ENCODE results near the gene P4HA2. TPM values are rescaled to one million over a fixed set of nuclear protein-coding genes. Genes with fewer than 3 reads are reported as not detected.

The P4HA2 gene
- total and polyA plus RNA-seq, 2 experiments from 2014 or later = 5.9 to 8.0 TPM

DNA sequence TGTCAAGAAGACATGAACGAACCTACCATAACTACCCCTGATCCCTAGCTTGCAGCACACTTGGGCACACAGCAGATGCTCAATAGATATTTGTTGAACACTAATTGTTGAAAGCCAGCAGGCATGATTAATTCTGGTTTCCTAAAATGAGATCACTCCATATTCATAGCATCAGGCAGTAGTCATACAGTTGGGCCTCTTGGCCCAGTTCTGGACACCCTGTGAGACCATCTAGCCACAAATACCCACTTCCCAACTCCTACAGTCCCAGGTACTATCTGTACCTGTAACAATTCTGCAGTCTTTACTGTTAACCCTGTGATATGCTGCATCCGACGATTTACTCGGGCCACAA lies 24.2 kb downstream of the P4HA2 start:
- Histone ChIP-seq H3K4me1 (ENCODE audit: insufficient read depth) (no peaks in the 10 kb centered on the region), H4K20me1 (replicated peaks; ENCODE audit: insufficient read depth) (no peaks in the 10 kb centered on the region), H3K27ac (ENCODE audit: low read depth) (no peak overlapping the region), H3K4me3 (no peak overlapping the region), H3K79me2 (replicated peaks; ENCODE audit: insufficient read depth) (no peaks in the 10 kb centered on the region), H3K4me2 (no peak overlapping the region), H2AFZ (no peak overlapping the region), H3K9me2 (ENCODE audit: insufficient read depth) (no peaks in the 10 kb centered on the region), H3F3A (replicated peaks; ENCODE audit: low read depth) (no peaks in the 10 kb centered on the region), H3K27me3 (ENCODE audit: insufficient read depth) (no peaks in the 10 kb centered on the region), H3K36me3 (ENCODE audit: insufficient read depth) (no peaks in the 10 kb centered on the region)
- no peaks in the 10 kb centered on the region for H3K9me3 Mint-ChIP-seq
- ATAC-seq (no peak), DNase-seq (ENCODE audit: low spot score) (no peak)
- no peak overlapping the region for H3K4me3 Mint-ChIP-seq
- H3K27ac Mint-ChIP-seq = no peak overlapping the region
- peaks cover 6% of the 10 kb centered on the region for H3K4me1 Mint-ChIP-seq
- peaks cover 3% of the 10 kb centered on the region for H3K27me3 Mint-ChIP-seq (ENCODE audit: insufficient read depth, low read depth, poor library complexity)
- no peak for TF ChIP-seq ZNF114 (CRISPR knock-in tag; IDR thresholded peaks at IDR 0.05)
- no peak for TF ChIP-seq STAT1 (IDR thresholded peaks at IDR 0.05; ENCODE audit: unreplicated experiment)
- no peak for TF ChIP-seq EZH2phosphoT487 (IDR thresholded peaks at IDR 0.05; ENCODE audit: unreplicated experiment)
- no peak for TF ChIP-seq NANOG (IDR thresholded peaks at IDR 0.05; ENCODE audit: borderline replicate concordance)
- no peak for TF ChIP-seq JUNB (IDR thresholded peaks at IDR 0.05; ENCODE audit: unreplicated experiment)
- TF ChIP-seq CTCF (conservative IDR thresholded peaks at IDR 0.05; ENCODE audit: low read depth in 2 of 2) = no peak
- TF ChIP-seq EZH2 (IDR thresholded peaks at IDR 0.05; ENCODE audit: low read depth, unreplicated experiment) = no peak
- H3K36me3 Mint-ChIP-seq (ENCODE audit: low read depth) = no peaks in the 10 kb centered on the region

GRCh38 chr5:132202711-132203463 lies 24.8 kb downstream of the P4HA2 start:
- no peaks in the 10 kb centered on the region for H3K36me3 Mint-ChIP-seq (ENCODE audit: low read depth)
- TF ChIP-seq ETS1 (IDR thresholded peaks at IDR 0.05) (no peak), POLR2AphosphoS5 (IDR thresholded peaks at IDR 0.05; ENCODE audit: low read depth) (no peak), STAT1 (IDR thresholded peaks at IDR 0.05; ENCODE audit: unreplicated experiment) (no peak), CREB1 (CRISPR knock-in tag; IDR thresholded peaks at IDR 0.05; ENCODE audit: low read depth) (no peak), NANOG (IDR thresholded peaks at IDR 0.05; ENCODE audit: borderline replicate concordance) (no peak), ZNF462 (CRISPR knock-in tag; IDR thresholded peaks at IDR 0.05) (no peak), JUNB (IDR thresholded peaks at IDR 0.05; ENCODE audit: unreplicated experiment) (no peak)

More at GRCh38 chr5:132202711-132203463, 24.8 kb downstream of the P4HA2 start:
- H4K20me1 ChIP-seq (replicated peaks; ENCODE audit: insufficient read depth) = no peaks in the 10 kb centered on the region
- H3K27me3 ChIP-seq (ENCODE audit: insufficient read depth) = no peaks in the 10 kb centered on the region
- no peaks in the 10 kb centered on the region for H3K79me2 ChIP-seq (replicated peaks; ENCODE audit: insufficient read depth)
- Mint-ChIP-seq H3K4me3 (no peak overlapping the region), H3K4me1 (peaks cover 4% of the 10 kb centered on the region), H3K27ac (no peak overlapping the region), H3K27me3 (ENCODE audit: insufficient read depth, low read depth, poor library complexity) (peaks cover 3% of the 10 kb centered on the region), H3K9me3 (no peaks in the 10 kb centered on the region)
- H3K4me2 ChIP-seq = no peak overlapping the region
- H3K36me3 ChIP-seq (ENCODE audit: insufficient read depth) = no peaks in the 10 kb centered on the region
- H3F3A ChIP-seq (replicated peaks; ENCODE audit: low read depth) = no peaks in the 10 kb centered on the region
- no peak for ATAC-seq
- no peak overlapping the region for H3K27ac ChIP-seq (ENCODE audit: low read depth)
- H3K9me2 ChIP-seq (ENCODE audit: insufficient read depth) = no peaks in the 10 kb centered on the region
- H2AFZ ChIP-seq = no peak overlapping the region
- no peak for DNase-seq (ENCODE audit: low spot score)
- H3K4me1 ChIP-seq (ENCODE audit: insufficient read depth) = no peaks in the 10 kb centered on the region
- H3K4me3 ChIP-seq = no peak overlapping the region

Data from GM23338 (cell line).